Measurements from ENCODE around the gene EFCAB6. TPM values are rescaled to one million over a fixed set of nuclear protein-coding genes. Genes with fewer than 3 reads are reported as not detected.

The EFCAB6 gene
- total RNA-seq, 1 experiment from 2014 or later: 0.94 TPM

GRCh38 chr22:43479301-43479950, 332.7 kb downstream of the EFCAB6 start:
- peaks cover 13% of the 10 kb centered on the region for H3K4me1 Mint-ChIP-seq
- ChIA-PET CTCF (interaction anchor here (0.8 to 1.0 kb wide), 2 partner anchors 37 to 133 kb away, joined by 3 read pairs; no protein-coding TSS in a partner anchor), POLR2A (no interaction called here)
- DNase-seq (ENCODE audit: low spot score): no peak
- no peaks in the 10 kb centered on the region; the same call in 1 of the 2 replicates for H3K27me3 Mint-ChIP-seq (ENCODE audit: low read depth)
- TF ChIP-seq CREM (CRISPR knock-in tag; IDR thresholded peaks at IDR 0.05) (no peak), IRF2 (CRISPR knock-in tag; IDR thresholded peaks at IDR 0.05; ENCODE audit: borderline replicate concordance, low read depth) (no peak), NR2C2 (CRISPR knock-in tag; IDR thresholded peaks at IDR 0.05) (no peak), TP53 (CRISPR knock-in tag; IDR thresholded peaks at IDR 0.05) (no peak), ZNF263 (CRISPR knock-in tag; IDR thresholded peaks at IDR 0.05; ENCODE audit: low read depth) (no peak), IRF1 (CRISPR knock-in tag; IDR thresholded peaks at IDR 0.05) (no peak), PRDM15 (CRISPR knock-in tag; IDR thresholded peaks at IDR 0.05) (no peak), ZNF281 (CRISPR knock-in tag; IDR thresholded peaks at IDR 0.05) (no peak), TEAD1 (CRISPR knock-in tag; IDR thresholded peaks at IDR 0.05) (no peak), HMGA2 (CRISPR knock-in tag; IDR thresholded peaks at IDR 0.05) (no peak), EMX1 (CRISPR knock-in tag; IDR thresholded peaks at IDR 0.05) (no peak), ZNF219 (CRISPR knock-in tag; IDR thresholded peaks at IDR 0.05; ENCODE audit: borderline replicate concordance) (no peak), ZNF121 (CRISPR knock-in tag; IDR thresholded peaks at IDR 0.05) (no peak), TEAD4 (CRISPR knock-in tag; IDR thresholded peaks at IDR 0.05) (no peak), ERG (CRISPR knock-in tag; IDR thresholded peaks at IDR 0.05) (no peak), ZSCAN18 (CRISPR knock-in tag; IDR thresholded peaks at IDR 0.05) (no peak), GABPB1 (CRISPR knock-in tag; IDR thresholded peaks at IDR 0.05) (no peak)
- TF ChIP-seq, protein P1, sequence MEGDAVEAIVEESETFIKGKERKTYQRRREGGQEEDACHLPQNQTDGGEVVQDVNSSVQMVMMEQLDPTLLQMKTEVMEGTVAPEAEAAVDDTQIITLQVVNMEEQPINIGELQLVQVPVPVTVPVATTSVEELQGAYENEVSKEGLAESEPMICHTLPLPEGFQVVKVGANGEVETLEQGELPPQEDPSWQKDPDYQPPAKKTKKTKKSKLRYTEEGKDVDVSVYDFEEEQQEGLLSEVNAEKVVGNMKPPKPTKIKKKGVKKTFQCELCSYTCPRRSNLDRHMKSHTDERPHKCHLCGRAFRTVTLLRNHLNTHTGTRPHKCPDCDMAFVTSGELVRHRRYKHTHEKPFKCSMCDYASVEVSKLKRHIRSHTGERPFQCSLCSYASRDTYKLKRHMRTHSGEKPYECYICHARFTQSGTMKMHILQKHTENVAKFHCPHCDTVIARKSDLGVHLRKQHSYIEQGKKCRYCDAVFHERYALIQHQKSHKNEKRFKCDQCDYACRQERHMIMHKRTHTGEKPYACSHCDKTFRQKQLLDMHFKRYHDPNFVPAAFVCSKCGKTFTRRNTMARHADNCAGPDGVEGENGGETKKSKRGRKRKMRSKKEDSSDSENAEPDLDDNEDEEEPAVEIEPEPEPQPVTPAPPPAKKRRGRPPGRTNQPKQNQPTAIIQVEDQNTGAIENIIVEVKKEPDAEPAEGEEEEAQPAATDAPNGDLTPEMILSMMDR (IDR thresholded peaks at IDR 0.05): no peak
- TF ChIP-seq, protein P2, sequence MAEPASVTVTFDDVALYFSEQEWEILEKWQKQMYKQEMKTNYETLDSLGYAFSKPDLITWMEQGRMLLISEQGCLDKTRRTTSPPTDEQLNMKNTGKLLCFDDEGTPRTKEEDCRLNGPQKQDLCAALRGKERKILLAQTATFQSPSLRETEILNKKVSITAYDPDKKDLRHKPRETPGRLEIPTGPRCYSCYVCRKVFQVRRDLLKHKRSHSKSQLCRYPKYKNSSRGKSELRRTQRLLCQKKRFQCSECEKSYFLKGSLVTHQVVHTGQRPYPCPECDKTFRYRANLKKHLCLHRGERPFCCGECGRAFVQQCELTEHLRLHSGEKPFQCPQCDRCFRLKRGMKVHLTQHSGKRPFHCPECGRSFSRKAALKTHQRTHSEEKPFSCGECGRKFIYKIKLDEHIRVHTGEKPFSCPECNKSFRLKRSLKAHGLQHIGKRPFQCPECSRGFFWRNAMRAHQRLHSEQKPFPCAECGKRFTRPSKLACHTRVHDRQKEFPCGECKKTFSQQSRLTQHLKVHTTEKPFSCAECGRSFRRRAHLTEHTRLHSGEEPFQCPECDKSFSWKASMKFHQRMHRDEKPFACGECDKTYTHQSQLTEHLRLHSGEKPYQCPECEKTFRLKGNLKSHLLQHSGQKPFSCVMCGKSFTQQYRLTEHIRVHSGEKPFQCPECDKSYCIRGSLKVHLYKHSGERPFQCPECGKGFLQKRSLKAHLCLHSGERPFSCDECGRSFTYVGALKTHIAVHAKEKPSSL (CRISPR knock-in tag; conservative IDR thresholded peaks at IDR 0.05): no peak
- no peak overlapping the region for H3K27ac Mint-ChIP-seq
- no peak overlapping the region for H3K4me3 Mint-ChIP-seq
- no peaks in the 10 kb centered on the region for H3K36me3 Mint-ChIP-seq
- ATAC-seq: no peak
- H3K9me3 Mint-ChIP-seq: no peaks in the 10 kb centered on the region
